OCI-LY1 (cell line): ENCODE measurements around the gene TARS1.

Source experiments
- CTCF ChIP-seq: fragments of 200-600 bp; sonication (generic), shearing (Covaris generic); IDR thresholded peaks from 2 replicates; pipeline ENCODE4 v1.5.1; 2017; ENCODE audit warnings: mild to moderate bottlenecking, antibody characterized with exemption, low read length, moderate library complexity, mixed read lengths
- EZH2 ChIP-seq: fragments of 200-600 bp; sonication (generic), shearing (Covaris generic); IDR thresholded peaks from 2 replicates; pipeline ENCODE4 v1.8.0; 2017; ENCODE audit warnings: borderline replicate concordance, mixed run types, mild to moderate bottlenecking, antibody characterized with exemption, low read length, moderate library complexity, mixed read lengths

GRCh38 chr5:33482335-33482734, 41.6 kb downstream of the TARS1 start:
- TF ChIP-seq CTCF (no peak), EZH2 (no peak)
